MCF 10A (cell line): ENCODE data around the gene ZNF185. TPM values are rescaled to one million over a fixed set of nuclear protein-coding genes. Genes with fewer than 3 reads are reported as not detected.

Experiments
- BruUV-seq: library from RNA; stranded (reverse); fragments of 400-500 nt; replicated peaks from 2 replicates; lab custom pipeline; 2021; lab: Mats Ljungman, UMichigan
- CTCF ChIA-PET: fragments of 300-600 bp; sonication (Branson Sonifier 250); formaldehyde crosslinking; extraction: SDS; loops from one replicate; lab custom pipeline; 2021; ENCODE audit warnings: antibody characterized with exemption, inconsistent platforms; lab: Yijun Ruan, JAX
- POLR2A ChIA-PET: fragments of 300-600, 350-650 bp; sonication (Branson Sonifier 250); formaldehyde crosslinking; extraction: SDS; loops from one replicate; lab custom pipeline; 2020; ENCODE audit warnings: antibody characterized with exemption, inconsistent platforms; lab: Yijun Ruan, JAX
- DNase-seq: peaks from one replicate; pipeline ENCODE4 v3.0.0-alpha.2; 2018; ENCODE audit not compliant: unreplicated experiment
- H3K27ac Mint-ChIP-seq: one replicate; pipeline ENCODE4 v1.8.0; 2022; ENCODE audit warnings: mild to moderate bottlenecking, low read depth, mixed read lengths; ENCODE audit not compliant: unreplicated experiment
- H3K27me3 Mint-ChIP-seq: one replicate; pipeline ENCODE4 v1.8.0; 2022; ENCODE audit warnings: mixed read lengths; ENCODE audit not compliant: insufficient read depth, unreplicated experiment
- H3K36me3 Mint-ChIP-seq: one replicate; pipeline ENCODE4 v1.8.0; 2022; ENCODE audit warnings: mild to moderate bottlenecking, moderate library complexity, mixed read lengths; ENCODE audit not compliant: insufficient read depth, unreplicated experiment
- H3K4me1 Mint-ChIP-seq: one replicate; pipeline ENCODE4 v1.8.0; 2022; ENCODE audit warnings: mixed read lengths; ENCODE audit not compliant: insufficient read depth, unreplicated experiment
- H3K4me3 Mint-ChIP-seq: one replicate; pipeline ENCODE4 v1.8.0; 2022; ENCODE audit warnings: mild to moderate bottlenecking, moderate library complexity, mixed read lengths; ENCODE audit not compliant: unreplicated experiment
- H3K9me3 Mint-ChIP-seq: one replicate; pipeline ENCODE4 v1.8.0; 2022; ENCODE audit warnings: mixed read lengths; ENCODE audit not compliant: unreplicated experiment
- intact Hi-C: fragments of 100-400 bp; cut with micrococcal nuclease; formaldehyde crosslinking; loops from 2 replicates; pipeline ENCODE4 v1.14.1; 2022
- total RNA-seq: library from RNA; stranded (reverse); gene quantifications from 2 replicates; pipeline ENCODE4 v1.2.3, GENCODE V29; 2022
- TF ChIP-seq, protein P1 (sequence below): fragments of 200-600 bp; IDR thresholded peaks from one replicate; pipeline ENCODE4 v1.8.0; 2022; ENCODE audit warnings: antibody characterized with exemption, mild to moderate bottlenecking; ENCODE audit not compliant: unreplicated experiment

ZNF185 gene
- total RNA-seq, 1 experiment from 2014 or later = 17.8 TPM

DNA sequence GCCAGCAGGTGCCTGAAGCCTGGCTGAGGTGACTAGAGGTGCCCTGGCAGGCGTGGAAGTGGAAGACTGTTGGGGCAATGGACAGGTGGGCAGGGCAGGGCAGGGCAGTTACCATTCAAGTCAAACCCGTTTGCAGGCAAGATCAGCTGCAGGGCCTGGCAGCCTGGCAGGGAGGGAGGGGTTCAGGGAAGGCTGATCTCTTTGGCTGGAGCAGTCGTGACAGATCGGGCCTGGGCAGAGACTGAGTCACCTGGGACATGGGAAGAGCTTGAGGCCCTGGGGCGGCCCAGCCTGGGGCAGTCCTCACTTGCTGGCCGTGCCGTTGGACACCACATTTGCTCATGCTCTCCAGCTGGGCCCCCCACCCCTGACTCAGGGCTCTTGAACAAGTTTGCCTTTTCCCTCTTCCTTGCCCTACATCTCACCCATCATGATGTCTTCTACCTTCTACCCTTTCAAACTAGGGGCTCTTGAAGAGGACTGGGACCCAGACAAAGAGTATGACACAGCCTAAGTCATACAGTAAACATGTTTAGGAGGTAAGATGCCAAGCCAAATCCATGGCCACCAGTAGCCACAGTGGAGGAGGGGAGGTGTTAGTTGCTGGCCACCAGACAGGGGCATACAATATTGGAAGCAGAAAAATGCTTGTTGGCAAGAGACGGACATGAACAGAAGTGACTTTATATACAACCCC is 2.0 kb upstream of the ZNF185 start:
- peak; percentile 33 for DNase-seq
- H3K27me3 Mint-ChIP-seq = peaks cover 8% of the 10 kb centered on the region
- ChIA-PET CTCF (no interaction called here), POLR2A (interaction anchor here (0.6 to 1.9 kb wide), 3 partner anchors 13 to 446 kb away, joined by 3 to 9 read pairs (median 3); no protein-coding TSS in a partner anchor)
- no peak overlapping the region for H3K4me3 Mint-ChIP-seq
- no peak overlapping the region for H3K27ac Mint-ChIP-seq
- no TSS peak for BruUV-seq
- no peaks in the 10 kb centered on the region for H3K36me3 Mint-ChIP-seq
- H3K4me1 Mint-ChIP-seq = peaks cover 13% of the 10 kb centered on the region
- peaks cover 3% of the 10 kb centered on the region for H3K9me3 Mint-ChIP-seq
- TF ChIP-seq, protein P1, sequence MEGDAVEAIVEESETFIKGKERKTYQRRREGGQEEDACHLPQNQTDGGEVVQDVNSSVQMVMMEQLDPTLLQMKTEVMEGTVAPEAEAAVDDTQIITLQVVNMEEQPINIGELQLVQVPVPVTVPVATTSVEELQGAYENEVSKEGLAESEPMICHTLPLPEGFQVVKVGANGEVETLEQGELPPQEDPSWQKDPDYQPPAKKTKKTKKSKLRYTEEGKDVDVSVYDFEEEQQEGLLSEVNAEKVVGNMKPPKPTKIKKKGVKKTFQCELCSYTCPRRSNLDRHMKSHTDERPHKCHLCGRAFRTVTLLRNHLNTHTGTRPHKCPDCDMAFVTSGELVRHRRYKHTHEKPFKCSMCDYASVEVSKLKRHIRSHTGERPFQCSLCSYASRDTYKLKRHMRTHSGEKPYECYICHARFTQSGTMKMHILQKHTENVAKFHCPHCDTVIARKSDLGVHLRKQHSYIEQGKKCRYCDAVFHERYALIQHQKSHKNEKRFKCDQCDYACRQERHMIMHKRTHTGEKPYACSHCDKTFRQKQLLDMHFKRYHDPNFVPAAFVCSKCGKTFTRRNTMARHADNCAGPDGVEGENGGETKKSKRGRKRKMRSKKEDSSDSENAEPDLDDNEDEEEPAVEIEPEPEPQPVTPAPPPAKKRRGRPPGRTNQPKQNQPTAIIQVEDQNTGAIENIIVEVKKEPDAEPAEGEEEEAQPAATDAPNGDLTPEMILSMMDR = no peak
- intact Hi-C loops = no loop called here

DNA sequence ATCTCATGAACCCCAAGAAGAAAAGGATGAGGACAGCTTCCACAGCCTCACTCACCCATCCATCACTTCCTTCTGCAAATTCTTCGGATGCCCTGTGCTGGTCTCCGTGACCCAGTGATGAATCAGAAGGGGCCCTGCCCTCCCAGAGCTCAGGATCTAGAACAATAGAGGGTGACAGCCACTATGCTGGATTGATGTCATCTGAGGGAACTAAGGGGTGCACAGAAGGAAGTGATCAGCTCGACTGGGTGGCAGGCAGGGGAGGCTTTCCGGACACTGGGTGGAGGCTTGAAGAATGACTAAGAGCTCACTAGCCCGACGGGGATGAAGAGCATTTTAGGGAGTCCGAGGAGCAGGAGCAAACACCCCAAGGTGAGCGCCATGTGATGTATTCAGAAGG is 1.4 kb upstream of the ZNF185 start:
- H3K4me3 Mint-ChIP-seq = peak overlapping the region; percentile 29
- no peak for DNase-seq
- POLR2A ChIA-PET = interaction anchor here (1.5 to 1.9 kb wide), 2 partner anchors 13 to 17 kb away, joined by 3 to 9 read pairs; no protein-coding TSS in a partner anchor
- BruUV-seq = no TSS peak
- peaks cover 2% of the 10 kb centered on the region for H3K27me3 Mint-ChIP-seq
- TF ChIP-seq, protein P1 = no peak
- CTCF ChIA-PET = interaction anchor here (0.6 kb wide), 1 partner anchor 17 kb away, joined by 3 read pairs; no protein-coding TSS in a partner anchor
- no peaks in the 10 kb centered on the region for H3K36me3 Mint-ChIP-seq
- peaks cover 13% of the 10 kb centered on the region for H3K4me1 Mint-ChIP-seq
- no peak overlapping the region for H3K27ac Mint-ChIP-seq
- intact Hi-C loops = no loop called here
- H3K9me3 Mint-ChIP-seq = no peaks in the 10 kb centered on the region

GRCh38 chrX:152898442-152898841 is 575 bp downstream of the ZNF185 start:
- H3K36me3 Mint-ChIP-seq = no peaks in the 10 kb centered on the region
- H3K4me1 Mint-ChIP-seq = peaks cover 13% of the 10 kb centered on the region
- no peaks in the 10 kb centered on the region for H3K9me3 Mint-ChIP-seq
- TSS peak; percentile 60 for BruUV-seq
- CTCF ChIA-PET = interaction anchor here (0.6 kb wide), 1 partner anchor 1458 kb away, joined by 3 read pairs; no protein-coding TSS in a partner anchor
- intact Hi-C loops = no loop called here
- POLR2A ChIA-PET = interaction anchor here (1.7 kb wide), 1 partner anchor 19 kb away, joined by 7 read pairs; no protein-coding TSS in a partner anchor
- H3K27me3 Mint-ChIP-seq = no peaks in the 10 kb centered on the region
- H3K4me3 Mint-ChIP-seq = peak overlapping the region; percentile 58
- no peak overlapping the region for H3K27ac Mint-ChIP-seq
- TF ChIP-seq, protein P1 = no peak
- no peak for DNase-seq

- TF ChIP-seq, protein P1 = no peak
- H3K36me3 Mint-ChIP-seq = no peaks in the 10 kb centered on the region
- POLR2A ChIA-PET = interaction anchor here (0.6 to 1.7 kb wide), 4 partner anchors 20 to 1371 kb away, joined by 3 to 7 read pairs (median 4); no protein-coding TSS in a partner anchor
- no peak overlapping the region for H3K27ac Mint-ChIP-seq
- CTCF ChIA-PET = interaction anchor here (1.0 kb wide), 1 partner anchor 16 kb away, joined by 6 read pairs; no protein-coding TSS in a partner anchor
- BruUV-seq = no TSS peak
- peak overlapping the region; percentile 58 for H3K4me3 Mint-ChIP-seq
- peaks cover 13% of the 10 kb centered on the region for H3K4me1 Mint-ChIP-seq
- intact Hi-C loops = no loop called here
- no peaks in the 10 kb centered on the region for H3K9me3 Mint-ChIP-seq
- no peak for DNase-seq
- H3K27me3 Mint-ChIP-seq = no peaks in the 10 kb centered on the region
Measured at GRCh38 chrX:152899111-152899873, 1.4 kb downstream of the ZNF185 start.
